Measurements from ENCODE around the gene RAB11FIP4.
A peak's percentile ranks its signal among the peaks of the same experiment; 100 is the strongest.

GRCh38 chr17:31537565-31538011 lies 146.1 kb downstream of the RAB11FIP4 start:
- TF ChIP-seq, protein P1, sequence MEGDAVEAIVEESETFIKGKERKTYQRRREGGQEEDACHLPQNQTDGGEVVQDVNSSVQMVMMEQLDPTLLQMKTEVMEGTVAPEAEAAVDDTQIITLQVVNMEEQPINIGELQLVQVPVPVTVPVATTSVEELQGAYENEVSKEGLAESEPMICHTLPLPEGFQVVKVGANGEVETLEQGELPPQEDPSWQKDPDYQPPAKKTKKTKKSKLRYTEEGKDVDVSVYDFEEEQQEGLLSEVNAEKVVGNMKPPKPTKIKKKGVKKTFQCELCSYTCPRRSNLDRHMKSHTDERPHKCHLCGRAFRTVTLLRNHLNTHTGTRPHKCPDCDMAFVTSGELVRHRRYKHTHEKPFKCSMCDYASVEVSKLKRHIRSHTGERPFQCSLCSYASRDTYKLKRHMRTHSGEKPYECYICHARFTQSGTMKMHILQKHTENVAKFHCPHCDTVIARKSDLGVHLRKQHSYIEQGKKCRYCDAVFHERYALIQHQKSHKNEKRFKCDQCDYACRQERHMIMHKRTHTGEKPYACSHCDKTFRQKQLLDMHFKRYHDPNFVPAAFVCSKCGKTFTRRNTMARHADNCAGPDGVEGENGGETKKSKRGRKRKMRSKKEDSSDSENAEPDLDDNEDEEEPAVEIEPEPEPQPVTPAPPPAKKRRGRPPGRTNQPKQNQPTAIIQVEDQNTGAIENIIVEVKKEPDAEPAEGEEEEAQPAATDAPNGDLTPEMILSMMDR (tag by site-specific recombination; IDR thresholded peaks at IDR 0.05) = no peak
- TF ChIP-seq ZNF146 (tag by site-specific recombination; IDR thresholded peaks at IDR 0.05) = no peak
- no peak for TF ChIP-seq ZNF423 (tag by site-specific recombination; IDR thresholded peaks at IDR 0.05)
- no peak for TF ChIP-seq ZNF530 (tag by site-specific recombination; IDR thresholded peaks at IDR 0.05; ENCODE audit: low read depth)
- no peak for TF ChIP-seq SALL2 (tag by site-specific recombination; IDR thresholded peaks at IDR 0.05; ENCODE audit: borderline replicate concordance)
- TF ChIP-seq, protein P2, sequence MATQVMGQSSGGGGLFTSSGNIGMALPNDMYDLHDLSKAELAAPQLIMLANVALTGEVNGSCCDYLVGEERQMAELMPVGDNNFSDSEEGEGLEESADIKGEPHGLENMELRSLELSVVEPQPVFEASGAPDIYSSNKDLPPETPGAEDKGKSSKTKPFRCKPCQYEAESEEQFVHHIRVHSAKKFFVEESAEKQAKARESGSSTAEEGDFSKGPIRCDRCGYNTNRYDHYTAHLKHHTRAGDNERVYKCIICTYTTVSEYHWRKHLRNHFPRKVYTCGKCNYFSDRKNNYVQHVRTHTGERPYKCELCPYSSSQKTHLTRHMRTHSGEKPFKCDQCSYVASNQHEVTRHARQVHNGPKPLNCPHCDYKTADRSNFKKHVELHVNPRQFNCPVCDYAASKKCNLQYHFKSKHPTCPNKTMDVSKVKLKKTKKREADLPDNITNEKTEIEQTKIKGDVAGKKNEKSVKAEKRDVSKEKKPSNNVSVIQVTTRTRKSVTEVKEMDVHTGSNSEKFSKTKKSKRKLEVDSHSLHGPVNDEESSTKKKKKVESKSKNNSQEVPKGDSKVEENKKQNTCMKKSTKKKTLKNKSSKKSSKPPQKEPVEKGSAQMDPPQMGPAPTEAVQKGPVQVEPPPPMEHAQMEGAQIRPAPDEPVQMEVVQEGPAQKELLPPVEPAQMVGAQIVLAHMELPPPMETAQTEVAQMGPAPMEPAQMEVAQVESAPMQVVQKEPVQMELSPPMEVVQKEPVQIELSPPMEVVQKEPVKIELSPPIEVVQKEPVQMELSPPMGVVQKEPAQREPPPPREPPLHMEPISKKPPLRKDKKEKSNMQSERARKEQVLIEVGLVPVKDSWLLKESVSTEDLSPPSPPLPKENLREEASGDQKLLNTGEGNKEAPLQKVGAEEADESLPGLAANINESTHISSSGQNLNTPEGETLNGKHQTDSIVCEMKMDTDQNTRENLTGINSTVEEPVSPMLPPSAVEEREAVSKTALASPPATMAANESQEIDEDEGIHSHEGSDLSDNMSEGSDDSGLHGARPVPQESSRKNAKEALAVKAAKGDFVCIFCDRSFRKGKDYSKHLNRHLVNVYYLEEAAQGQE (tag by site-specific recombination; IDR thresholded peaks at IDR 0.05) = peak; percentile 85

Measured in HEK293 (cell line).